ENCODE results near the gene GIMAP4. TPM values are rescaled to one million over a fixed set of nuclear protein-coding genes. Genes with fewer than 3 reads are reported as not detected.
"Not testable (repeated sequence)": the region's sequence is repeated elsewhere in the genome, so short reads cannot be mapped to it uniquely, and the experiment has no call there.

The GIMAP4 gene
- total RNA-seq, 2 donors from 2014 or later = 22.3 to 23.5 TPM

DNA sequence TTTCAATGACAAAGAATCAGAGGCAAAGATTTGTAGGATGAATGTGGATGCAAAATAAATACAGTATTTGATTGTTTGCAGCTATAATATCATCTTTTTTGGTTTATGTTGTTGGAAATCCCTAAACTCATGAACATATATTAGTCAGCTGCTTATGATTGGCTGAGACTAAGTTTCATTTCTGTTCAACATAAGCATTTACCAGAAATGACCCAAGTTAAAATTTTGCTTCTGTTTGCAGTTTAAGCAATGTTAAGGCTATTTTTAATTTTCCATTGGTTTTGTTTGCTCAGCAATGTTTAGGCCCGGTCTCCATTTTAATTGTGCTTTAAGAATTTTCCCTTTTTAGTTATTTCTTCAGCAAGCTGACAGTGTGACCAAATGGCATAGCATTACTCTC, 43.0 kb downstream of the GIMAP4 start:
- no peak overlapping the region for H3K4me3 ChIP-seq
- H3K27ac ChIP-seq = no peak overlapping the region
- DNase-seq (ENCODE audit: low spot score) = no peak
- no peaks in the 10 kb centered on the region for H3K36me3 ChIP-seq
- no peaks in the 10 kb centered on the region for H3K9me3 ChIP-seq
- no peaks in the 10 kb centered on the region for H3K27me3 ChIP-seq
- TF ChIP-seq, protein P1, sequence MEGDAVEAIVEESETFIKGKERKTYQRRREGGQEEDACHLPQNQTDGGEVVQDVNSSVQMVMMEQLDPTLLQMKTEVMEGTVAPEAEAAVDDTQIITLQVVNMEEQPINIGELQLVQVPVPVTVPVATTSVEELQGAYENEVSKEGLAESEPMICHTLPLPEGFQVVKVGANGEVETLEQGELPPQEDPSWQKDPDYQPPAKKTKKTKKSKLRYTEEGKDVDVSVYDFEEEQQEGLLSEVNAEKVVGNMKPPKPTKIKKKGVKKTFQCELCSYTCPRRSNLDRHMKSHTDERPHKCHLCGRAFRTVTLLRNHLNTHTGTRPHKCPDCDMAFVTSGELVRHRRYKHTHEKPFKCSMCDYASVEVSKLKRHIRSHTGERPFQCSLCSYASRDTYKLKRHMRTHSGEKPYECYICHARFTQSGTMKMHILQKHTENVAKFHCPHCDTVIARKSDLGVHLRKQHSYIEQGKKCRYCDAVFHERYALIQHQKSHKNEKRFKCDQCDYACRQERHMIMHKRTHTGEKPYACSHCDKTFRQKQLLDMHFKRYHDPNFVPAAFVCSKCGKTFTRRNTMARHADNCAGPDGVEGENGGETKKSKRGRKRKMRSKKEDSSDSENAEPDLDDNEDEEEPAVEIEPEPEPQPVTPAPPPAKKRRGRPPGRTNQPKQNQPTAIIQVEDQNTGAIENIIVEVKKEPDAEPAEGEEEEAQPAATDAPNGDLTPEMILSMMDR (IDR thresholded peaks at IDR 0.05) = no peak
- no peaks in the 10 kb centered on the region for H3K4me1 ChIP-seq

DNA sequence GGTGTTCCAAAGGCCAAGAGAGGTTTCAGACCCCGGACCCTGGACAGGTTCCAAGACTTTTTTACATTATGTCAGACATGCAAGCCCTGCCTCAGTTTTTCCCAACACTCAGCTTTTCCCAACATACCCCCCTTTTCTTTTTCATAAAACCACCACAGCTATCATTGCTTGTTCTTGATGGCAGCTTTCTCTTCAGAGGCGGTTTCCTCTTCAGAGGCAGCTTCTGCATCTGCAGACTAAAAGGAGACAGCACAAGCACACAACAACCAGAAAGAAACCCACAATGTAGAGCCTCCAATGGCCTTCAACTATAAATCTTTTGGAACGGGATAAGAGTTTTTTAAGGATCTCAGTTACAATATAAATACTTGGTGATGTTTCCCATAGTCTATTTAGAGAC, 45.7 kb downstream of the GIMAP4 start:
- Histone ChIP-seq H3K27me3 (no peaks in the 10 kb centered on the region), H3K9me3 (no peaks in the 10 kb centered on the region), H3K36me3 (no peaks in the 10 kb centered on the region), H3K27ac (no peak overlapping the region), H3K4me3 (no peak overlapping the region), H3K4me1 (no peaks in the 10 kb centered on the region)
- TF ChIP-seq, protein P1 (IDR thresholded peaks at IDR 0.05) = no peak
- DNase-seq (ENCODE audit: low spot score) = no peak

DNA sequence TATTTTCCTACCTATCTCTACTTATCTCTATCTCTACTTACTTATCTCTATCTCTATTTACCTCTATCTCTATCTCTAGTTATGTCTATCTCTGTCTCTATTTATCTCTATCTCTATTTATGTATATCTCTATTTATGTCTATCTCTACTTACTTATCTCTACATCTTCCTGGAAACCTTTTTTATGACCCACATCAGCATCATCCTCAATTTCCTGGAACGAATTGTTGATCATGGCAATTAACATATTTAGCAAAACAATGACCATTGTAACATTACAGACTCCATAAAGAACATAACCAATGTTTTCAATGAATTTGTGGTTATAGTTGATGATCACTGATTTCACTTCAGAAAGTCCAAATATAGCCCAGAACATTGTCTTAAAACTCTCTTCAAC, 46.7 kb downstream of the GIMAP4 start:
- no peak for DNase-seq (ENCODE audit: low spot score)
- Histone ChIP-seq H3K4me3 (no peak overlapping the region), H3K4me1 (no peaks in the 10 kb centered on the region), H3K36me3 (no peaks in the 10 kb centered on the region), H3K9me3 (no peaks in the 10 kb centered on the region), H3K27me3 (no peaks in the 10 kb centered on the region), H3K27ac (no peak overlapping the region)
- TF ChIP-seq, protein P1 (IDR thresholded peaks at IDR 0.05) = no peak

DNA sequence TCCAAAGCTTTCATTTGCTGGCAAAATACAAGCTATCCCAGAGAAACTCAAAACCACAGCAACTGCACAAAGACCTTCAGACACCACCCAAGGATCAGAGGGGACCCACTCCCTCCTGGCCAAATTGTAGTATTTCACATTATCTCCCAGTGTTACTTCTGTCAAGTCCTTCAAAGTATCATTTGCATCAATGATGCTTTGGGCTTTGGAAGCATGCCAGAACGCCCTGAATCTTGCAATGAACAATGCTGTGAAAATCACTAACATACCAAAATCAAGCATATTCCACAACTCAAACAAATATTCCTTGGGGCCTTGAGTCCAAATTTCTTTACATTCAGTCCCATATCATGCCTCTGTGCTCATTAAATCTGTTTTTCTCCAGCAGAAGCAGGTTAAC, 47.2 kb downstream of the GIMAP4 start:
- H3K27ac ChIP-seq; H3K36me3 ChIP-seq; H3K4me3 ChIP-seq; H3K27me3 ChIP-seq; H3K9me3 ChIP-seq; DNase-seq (ENCODE audit: low spot score); H3K4me1 ChIP-seq: not testable (repeated sequence)

DNA sequence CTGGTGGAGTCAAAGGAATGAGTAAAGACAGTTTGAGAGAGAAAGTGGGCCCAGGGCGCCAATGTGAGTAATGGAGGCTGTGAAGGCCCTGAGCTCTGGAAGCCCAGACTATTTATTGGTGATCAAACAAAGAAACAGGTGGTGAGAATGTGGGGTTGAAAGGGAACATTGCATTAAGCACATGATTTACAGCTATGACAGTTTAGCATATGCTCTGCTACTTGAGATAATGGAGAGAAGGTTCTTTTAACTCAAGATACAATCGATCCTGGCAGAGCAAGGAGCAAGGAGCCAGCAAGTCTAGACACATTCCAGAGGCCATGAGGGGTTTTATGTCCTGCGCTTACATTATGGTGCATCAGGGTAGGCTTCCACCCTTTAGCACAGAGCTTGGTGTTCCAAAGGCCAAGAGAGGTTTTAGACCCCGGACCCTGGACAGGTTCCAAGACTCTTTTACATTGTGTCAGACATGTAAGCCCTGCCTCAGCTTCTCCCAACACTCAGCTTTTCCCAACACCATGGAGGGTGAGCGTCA, 48.1 kb downstream of the GIMAP4 start:
- not testable (repeated sequence) for H3K27ac ChIP-seq; H3K27me3 ChIP-seq; H3K36me3 ChIP-seq; DNase-seq (ENCODE audit: low spot score); H3K4me1 ChIP-seq; H3K4me3 ChIP-seq; H3K9me3 ChIP-seq

DNA sequence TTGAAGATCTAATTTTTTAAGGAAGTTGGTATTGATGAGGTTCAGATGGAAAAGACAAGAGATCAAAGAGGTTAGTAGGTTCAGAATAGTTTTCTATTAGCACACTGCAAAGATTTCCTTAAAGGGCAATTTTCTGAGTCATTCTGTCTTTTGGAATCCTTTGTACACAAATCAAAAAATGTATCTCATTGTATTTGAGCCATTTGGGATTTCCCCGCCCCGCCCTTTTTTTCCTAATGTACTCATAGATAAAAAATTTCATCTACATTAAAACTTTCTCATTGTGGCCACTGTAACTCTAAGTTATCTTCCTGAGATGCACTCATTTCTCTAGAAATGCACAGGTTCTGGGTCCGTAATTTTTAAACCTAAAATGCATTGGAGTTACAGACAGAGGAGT, 52.9 kb downstream of the GIMAP4 start:
- no peaks in the 10 kb centered on the region for H3K27me3 ChIP-seq
- H3K4me3 ChIP-seq = no peak overlapping the region
- no peaks in the 10 kb centered on the region for H3K36me3 ChIP-seq
- no peak for DNase-seq (ENCODE audit: low spot score)
- peak overlapping the region in 1 of 2 donors; percentile 26 for H3K27ac ChIP-seq
- TF ChIP-seq, protein P1 (IDR thresholded peaks at IDR 0.05) = no peak
- no peaks in the 10 kb centered on the region for H3K4me1 ChIP-seq
- no peaks in the 10 kb centered on the region for H3K9me3 ChIP-seq

DNA sequence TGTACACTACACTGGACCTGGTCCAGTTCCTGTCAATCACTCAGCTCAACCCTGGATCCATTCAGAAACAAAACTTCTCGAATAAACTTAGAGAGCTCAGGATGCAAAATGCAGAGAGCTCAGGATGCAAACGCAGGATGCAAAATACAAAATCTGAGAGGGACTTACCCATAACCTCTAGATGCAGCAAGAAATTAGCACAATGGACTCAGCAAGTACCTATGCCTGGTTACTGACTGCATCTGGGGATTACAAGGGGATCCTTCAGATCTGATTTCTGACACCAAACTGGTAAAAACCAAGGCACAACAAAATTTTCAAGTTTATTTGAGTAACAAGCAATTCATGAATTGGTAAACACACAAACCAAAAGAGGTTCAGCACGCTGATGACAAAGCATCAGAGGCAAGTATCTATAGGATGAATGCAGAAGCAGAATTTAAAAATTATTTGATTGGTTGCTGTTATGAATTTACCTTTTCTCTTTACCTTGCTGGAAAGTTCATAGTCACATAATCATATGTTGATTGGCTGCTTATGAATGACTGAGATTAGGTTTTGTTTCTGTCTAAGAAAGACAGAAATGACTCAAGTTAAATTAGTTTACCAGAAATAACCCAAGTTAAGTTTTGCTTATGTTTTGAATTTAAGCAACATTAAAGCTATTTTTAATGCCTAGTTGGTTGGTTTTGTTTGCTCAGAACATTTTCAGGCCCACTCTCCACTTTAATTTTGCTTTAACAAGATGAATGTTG, 53.6 kb downstream of the GIMAP4 start:
- no peak for DNase-seq (ENCODE audit: low spot score)
- no peak overlapping the region for H3K4me3 ChIP-seq
- H3K4me1 ChIP-seq = no peaks in the 10 kb centered on the region
- no peaks in the 10 kb centered on the region for H3K9me3 ChIP-seq
- H3K27ac ChIP-seq = peak overlapping the region in 1 of 2 donors; percentile 26
- H3K36me3 ChIP-seq = no peaks in the 10 kb centered on the region
- H3K27me3 ChIP-seq = no peaks in the 10 kb centered on the region
- TF ChIP-seq, protein P1 (IDR thresholded peaks at IDR 0.05) = no peak
